MM.1S (cell line): ENCODE data around the gene ABCB4.

Experiments used
- EZH2 ChIP-seq: fragments of 300-600 bp; sonication (generic); optimal IDR thresholded peaks from 2 replicates; pipeline ENCODE3; 2017; ENCODE audit warnings: low read depth, mild to moderate bottlenecking, antibody characterized with exemption, low read length, mixed read lengths
- EZH2phosphoT487 ChIP-seq: fragments of 300-600 bp; sonication (generic); IDR thresholded peaks from 2 replicates; pipeline ENCODE4 v1.6.1; 2018; ENCODE audit warnings: antibody characterized with exemption, low read length
- TF ChIP-seq, protein P1 (sequence below): fragments of 300-600 bp; sonication (generic); IDR thresholded peaks from 2 replicates; pipeline ENCODE4 v1.5.1; 2016; ENCODE audit warnings: antibody characterized with exemption, low read length, mixed read lengths

DNA sequence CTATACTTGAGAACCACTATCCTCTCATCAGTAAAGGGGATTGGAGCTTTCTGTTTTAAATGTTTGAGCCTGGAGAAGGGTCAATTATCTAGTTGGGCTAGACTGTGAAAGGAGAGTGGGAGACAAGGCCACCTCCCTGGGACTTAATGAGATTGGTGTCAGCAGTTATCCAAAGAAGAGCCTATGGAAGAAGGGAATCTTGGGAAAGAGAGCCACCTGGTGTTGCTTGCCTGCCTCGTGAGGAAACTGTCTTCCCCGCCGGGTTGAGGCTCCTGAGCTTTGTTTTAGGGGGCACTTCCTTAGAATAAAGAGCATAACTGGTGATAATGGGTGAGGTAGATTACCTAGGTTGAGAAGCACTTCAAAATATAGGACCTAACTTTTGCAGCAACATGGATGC is 32.0 kb upstream of the ABCB4 start:
- TF ChIP-seq, protein P1, sequence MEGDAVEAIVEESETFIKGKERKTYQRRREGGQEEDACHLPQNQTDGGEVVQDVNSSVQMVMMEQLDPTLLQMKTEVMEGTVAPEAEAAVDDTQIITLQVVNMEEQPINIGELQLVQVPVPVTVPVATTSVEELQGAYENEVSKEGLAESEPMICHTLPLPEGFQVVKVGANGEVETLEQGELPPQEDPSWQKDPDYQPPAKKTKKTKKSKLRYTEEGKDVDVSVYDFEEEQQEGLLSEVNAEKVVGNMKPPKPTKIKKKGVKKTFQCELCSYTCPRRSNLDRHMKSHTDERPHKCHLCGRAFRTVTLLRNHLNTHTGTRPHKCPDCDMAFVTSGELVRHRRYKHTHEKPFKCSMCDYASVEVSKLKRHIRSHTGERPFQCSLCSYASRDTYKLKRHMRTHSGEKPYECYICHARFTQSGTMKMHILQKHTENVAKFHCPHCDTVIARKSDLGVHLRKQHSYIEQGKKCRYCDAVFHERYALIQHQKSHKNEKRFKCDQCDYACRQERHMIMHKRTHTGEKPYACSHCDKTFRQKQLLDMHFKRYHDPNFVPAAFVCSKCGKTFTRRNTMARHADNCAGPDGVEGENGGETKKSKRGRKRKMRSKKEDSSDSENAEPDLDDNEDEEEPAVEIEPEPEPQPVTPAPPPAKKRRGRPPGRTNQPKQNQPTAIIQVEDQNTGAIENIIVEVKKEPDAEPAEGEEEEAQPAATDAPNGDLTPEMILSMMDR, result no peak
- TF ChIP-seq EZH2, result no peak
- TF ChIP-seq EZH2phosphoT487, result no peak
